GM19238 (cell line): ENCODE data around the gene AP4B1.

Experiments used
- DNase-seq: peaks from one replicate; pipeline ENCODE4 v3.0.0; 2011; ENCODE audit warnings: low spot score; ENCODE audit not compliant: insufficient read length

The AP4B1 gene

DNA sequence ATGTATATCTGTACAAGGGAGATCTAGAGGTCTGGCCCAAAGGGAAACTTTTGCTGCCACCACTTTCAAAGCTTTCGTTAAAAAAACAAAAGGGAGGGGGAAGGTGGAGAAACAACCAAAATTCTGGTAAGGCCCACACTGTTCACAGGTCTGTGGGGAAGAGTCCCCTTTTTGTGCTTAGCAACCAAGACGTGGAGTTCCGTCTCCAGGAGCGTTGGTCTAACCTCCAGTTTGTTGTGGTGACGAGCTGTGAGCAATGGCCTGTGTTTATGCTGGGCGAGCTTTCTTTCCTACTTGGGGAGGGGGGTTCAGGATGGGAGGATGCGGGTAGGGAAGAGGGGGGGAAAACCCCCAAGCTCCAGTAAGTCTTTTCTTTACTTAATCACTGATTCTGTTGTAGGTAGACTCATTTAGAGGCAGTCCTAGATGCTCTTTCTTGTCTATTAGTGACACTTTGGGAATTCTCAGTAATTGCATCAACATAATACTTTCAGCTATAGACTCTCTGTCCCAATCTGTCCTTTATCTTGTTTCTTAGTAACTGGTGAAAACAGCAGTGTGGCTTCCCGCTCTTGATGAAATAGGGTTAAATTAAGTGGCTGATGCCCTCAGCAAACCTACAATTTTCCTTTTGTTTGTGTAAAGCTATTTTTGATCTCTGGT, 26.0 kb upstream of the AP4B1 start:
- no peak for DNase-seq

DNA sequence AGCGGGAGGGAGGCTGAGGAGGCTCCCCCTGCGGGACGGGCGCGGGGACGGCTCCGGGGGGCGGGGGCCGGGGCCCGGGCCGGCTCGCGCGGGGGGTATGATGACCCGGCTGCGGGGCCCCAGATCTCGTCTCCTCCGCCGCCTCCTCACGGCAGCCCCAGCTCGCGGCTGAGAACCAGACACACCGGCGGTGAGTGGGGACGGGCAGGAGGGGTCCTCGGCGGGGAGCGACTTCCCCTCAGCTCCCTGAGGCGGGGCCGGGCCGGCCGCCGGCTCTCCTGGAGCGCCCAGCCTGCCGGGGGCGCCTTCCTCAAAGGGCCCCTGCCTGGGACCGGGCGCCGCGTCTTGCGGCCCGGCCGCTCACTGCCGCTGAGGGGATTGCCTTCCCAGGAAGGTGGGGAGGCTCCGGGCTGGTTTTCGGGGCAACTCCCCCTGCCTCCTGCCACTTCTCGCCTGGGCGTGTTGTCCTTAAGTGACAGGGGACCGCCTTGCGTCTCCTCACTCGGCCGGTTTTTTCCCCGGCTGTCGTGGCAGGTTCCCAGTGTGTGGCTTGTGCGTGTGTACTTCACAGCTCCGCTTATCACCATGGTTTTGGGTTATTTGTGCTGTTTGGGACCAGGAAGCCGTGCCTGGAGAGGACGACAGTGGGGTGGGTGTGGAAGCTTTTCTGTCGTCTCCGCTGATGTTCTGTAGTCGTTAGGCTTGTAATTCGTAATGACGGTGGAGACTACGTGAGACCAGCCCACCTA, 25.3 kb upstream of the AP4B1 start:
- peak; percentile 52 for DNase-seq

DNA sequence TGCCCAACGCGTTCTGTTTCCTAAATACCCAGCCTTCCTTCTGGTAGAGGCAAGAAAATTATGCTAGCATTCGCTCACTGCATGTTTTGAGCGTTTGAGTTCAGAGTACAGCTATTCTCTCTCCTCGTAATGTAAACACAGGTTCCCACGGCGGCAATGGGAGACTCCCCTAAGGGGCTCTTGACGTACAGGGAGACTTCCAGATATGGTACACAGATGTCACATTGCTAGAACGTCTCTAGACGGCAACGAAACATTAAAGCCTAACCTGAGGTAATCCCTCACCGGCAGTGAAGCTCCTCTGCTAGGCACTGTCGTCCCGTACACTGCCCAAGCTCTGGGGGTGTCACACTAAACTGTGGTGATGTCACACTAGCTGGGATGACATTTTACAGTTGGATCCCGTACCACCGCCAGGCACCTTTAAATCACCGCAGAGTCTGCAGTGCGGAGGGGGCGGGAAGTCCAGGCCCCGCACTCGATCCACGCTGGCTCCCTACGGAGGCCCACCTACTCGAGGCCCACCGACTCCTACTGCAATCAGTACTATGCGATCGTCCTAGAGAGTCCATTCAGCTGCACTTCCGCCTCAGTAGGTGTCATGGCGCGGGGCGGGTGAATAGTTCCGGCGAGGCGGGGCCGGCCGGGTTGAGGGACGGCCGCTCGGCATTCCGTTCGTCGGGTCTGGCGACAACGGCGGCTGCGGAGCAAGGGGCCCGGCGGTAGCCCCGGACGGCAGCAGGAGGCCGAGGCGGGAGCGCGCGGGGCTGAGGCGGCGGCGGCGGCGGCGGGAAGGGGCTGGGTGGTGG, 24.5 kb upstream of the AP4B1 start, which contains the start of gene HIPK1:
HIPK1 (plus strand) TSS at position 384 of the 809 bp plus-strand sequence.
- peak; percentile 76 for DNase-seq

DNA sequence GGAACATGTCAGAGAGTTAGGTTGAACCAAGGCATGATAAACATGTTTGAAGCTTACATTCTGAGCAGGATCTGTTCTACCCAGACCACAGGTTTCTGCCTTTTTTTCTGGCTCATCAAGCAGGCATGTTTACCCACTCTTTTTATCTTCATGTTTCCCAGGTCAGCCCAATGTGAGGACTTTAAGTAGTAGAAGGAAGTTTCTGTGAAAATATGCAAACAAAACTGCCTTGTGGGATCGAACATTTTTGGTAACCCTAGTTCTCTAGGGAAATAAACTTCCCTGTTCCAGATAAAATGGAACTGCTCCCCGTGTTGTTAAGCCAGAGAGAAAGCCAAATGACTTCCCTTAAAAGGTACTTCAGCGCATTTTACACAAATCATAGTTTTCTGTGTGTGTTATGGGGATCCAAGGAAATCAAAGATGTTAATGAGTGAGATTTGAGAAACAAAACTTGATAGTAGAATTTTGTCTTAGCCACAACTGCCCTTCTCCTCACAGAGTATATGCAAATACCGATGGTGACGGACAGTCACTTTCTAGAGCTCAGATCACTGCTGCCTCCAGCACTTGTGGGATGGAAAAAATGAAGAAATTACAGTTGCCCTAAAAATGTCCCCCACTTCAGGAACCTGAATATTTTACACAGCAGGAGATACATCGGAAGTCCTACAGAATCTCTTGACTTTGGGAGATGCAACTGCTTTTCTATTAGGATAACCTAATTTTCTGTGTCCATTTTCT, 23.8 kb upstream of the AP4B1 start:
- no peak for DNase-seq

DNA sequence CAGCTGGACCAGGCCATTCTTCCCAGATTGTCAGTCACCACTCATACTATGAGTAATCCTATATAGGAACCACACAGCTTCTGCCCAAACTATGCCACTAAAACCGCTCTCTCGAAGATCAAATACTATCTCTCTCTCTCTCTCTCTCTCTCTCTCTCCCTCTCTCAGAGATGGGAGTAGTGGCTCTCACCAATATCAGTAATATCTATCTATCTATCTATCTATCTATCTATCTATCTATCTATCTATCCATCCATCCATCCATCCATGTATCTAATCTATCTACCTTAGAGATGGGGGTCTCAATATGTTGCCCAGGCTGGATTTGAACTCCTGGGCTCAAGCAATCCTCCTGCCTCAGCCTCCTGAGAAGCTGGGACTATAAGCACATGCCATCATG, 19.9 kb upstream of the AP4B1 start:
- DNase-seq = no peak

DNA sequence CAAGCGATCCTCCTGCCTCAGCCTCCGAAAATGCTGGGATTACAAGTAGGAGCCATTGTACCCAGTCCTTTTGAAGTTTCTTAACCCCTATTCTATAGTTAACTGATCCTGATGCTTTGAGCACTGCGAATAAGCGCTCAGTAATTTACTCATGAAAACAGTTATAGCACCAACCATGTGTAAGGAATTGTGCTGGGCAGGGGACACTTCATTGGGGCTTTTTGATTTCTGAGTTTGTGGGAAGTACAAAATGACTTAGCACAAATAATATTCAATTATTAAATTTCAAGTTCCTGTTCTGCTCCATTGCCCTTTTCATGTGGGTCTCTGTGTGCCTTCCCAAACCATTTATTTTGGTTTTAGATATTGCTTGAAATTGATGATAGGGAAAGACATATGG, 18.4 kb upstream of the AP4B1 start:
- DNase-seq = no peak

DNA sequence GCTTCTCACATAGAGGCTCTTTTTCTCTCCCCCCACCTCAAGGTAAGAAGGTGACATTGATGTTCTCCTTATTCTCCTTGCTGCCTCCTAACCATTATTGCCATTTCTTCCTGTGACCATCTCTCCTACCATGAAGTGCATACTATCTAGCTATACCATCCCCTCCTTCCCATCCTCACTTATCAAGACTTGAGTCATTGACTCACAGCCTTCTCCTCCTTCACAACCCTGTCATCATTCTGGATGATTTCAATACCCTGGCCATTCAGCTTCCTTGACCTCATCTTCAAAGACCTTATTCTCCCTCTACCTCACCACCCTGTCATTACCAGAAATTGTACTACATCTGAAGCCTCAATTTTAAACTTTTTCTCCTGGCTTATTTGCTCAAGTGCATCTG, 13.6 kb upstream of the AP4B1 start:
- no peak for DNase-seq

DNA sequence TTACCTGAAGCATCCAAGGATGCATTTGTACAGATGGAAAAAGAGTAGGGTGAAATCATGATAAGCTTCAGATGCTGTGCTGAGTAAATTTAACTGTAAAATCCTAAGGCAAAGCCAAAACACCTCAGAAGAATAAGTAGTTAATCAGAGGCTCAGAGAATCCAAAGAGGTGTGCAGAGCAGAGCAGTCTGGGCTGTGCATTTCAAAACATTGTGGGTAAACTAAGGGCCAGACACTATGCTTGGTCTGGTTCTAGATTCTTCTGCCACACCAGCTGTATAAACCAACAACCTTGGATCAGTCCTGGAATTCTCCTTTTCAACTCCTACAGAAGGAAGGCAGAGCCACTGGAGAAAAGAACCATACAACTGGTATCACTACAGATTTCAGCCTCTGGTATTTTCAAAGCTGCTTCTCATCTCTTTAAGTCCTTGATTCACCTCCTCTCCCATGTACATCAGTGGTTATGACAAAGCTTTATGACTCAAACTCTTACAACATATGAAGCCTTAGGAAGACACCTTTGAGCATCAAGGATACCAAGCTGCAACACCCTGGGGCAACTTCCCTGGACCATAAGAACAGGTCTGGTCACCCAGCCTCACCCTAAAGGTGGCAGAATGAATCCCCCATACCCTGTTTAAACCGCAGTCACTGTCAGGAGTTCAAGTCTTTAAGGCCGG, 12.9 kb upstream of the AP4B1 start:
- DNase-seq = no peak

DNA sequence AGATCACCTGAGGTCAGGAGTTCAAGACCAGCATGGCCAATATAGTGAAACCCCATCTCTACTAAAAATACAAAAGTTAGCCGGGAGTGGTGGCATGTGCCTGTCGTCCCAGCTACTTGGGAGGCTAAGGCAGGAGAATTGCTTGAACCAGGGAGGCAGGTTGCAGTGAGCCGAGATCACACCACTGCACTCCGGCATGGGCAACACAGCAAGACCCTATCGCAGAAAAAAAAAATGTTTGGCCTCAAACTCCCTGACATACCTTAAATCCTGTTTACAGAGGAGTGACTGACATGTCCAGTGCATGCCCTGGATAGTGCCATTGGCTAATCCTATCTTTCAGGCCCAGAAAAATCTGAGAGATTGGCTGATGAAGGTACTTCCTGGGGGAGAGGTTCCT, 12.4 kb upstream of the AP4B1 start:
- no peak for DNase-seq

DNA sequence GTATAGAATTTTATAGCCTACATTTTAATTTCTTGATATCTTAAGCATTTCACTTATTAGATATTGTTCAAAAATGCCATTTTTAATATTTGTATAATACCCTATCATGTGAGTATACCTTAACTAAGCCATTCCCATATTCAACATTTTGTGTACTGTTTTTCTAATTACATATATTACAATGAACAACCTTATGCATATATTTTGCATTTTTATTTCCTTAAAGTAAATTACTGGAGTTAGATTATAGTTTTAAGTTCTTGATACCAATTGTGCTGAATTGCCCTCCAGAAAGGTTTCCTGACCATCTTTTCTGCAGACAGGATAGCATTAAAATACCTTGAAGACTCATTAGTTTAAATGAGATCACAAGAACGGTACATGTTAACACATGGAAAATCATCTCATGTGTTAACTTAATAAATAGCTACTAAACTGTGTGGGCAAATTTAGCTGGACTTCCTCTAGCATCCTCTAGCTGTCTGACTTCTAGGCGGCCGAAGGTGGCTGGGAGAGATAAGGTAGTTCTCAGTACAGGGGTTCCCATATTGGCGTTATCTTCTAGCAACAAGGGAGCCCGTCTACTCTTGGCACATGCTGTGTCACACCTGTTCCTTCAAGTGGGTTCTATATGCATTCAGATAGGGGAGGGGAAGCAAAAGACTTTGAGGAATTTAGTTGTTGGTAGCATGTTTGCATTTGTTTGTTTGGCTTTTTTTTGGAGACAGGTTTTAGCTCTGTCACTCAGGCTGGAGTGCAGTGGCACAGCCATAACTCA, 9.5 kb upstream of the AP4B1 start:
- DNase-seq = no peak

DNA sequence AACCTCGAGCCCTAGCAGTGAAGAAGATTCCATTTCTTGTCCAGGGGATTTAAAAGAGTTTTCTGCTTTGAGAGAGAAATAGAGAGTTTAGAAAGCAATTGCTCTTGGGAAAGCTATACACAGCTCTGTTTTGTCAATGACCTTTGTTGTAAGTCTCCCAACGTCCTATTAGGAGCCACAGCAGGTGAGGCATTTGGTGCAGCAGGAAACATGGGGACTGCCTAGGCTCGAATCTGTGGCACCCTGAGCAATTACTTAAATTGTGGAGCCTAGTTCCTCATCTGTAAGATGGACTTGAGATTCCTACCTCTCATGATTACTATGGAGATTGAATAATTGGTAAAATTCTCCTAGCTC, 8.7 kb upstream of the AP4B1 start:
- no peak for DNase-seq

DNA sequence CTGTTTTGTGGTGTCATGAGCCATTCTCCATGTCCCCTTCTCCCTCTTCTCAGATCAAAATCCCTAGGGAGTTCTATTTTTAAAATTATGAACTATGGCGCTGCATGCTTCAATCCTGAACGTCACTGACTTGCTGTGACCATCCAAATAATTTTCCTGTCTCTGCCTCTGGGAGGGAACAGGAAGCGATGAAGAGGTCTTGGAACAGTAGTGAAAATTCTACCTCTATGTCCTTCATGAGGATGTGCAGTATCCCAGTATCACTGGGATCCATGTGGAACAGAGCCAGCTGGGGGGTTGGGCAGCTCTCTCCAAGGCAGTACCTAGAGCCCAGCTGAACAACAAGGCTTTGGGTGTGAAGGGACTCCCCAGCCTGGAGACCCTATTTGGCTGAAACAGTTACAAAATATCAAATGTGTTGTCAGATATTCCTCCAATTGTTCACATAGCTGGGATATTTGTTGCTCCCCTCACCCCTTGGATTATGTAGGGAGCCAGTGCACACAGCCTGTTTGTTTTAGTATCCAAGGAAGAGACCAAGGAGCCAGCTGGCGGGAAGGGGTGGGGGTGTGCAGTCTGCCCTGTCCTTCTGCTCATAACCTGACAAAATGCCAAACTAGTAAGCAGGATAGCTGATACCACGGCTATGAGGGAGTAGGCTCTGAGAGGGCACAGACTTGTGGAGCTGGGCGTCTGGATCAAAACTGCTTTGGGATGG, 8.2 kb upstream of the AP4B1 start:
- DNase-seq = no peak

DNA sequence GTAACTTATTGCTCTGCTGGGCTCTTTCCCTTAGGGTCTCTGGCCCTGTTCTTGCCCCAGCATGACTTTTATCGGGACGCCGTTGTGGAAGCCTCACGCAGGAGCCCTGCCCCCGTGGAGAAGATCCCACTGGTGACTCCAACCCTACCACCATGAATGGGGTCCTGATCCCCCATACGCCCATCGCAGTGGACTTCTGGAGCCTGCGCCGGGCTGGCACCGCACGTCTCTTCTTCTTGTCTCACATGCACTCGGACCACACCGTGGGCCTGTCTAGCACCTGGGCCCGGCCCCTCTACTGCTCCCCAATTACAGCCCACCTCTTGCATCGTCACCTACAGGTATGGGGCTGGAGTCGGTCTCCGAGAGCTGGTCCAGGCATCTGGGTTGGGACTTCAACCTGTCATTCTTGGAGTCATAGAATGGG, 849 bp upstream of the AP4B1 start:
- no peak for DNase-seq

DNA sequence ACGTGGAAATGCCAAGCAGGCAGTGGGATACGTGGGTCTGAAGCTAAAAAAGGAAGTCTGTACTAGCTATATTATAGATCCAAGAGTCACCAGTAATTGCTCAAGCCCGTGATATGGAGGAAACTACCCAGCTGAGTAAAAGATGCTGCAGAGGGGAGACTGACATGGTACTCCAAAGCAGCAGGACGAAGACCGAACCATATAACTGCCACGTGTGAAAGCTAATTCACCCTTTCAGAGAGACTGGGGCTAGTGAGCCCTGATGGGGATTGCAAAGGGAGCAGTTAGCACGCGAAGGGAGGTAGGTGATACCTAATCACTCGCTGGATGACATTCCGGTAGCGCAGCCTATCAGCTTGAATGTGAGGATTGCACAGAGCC, 316 bp downstream of the AP4B1 start:
- DNase-seq = no peak

DNA sequence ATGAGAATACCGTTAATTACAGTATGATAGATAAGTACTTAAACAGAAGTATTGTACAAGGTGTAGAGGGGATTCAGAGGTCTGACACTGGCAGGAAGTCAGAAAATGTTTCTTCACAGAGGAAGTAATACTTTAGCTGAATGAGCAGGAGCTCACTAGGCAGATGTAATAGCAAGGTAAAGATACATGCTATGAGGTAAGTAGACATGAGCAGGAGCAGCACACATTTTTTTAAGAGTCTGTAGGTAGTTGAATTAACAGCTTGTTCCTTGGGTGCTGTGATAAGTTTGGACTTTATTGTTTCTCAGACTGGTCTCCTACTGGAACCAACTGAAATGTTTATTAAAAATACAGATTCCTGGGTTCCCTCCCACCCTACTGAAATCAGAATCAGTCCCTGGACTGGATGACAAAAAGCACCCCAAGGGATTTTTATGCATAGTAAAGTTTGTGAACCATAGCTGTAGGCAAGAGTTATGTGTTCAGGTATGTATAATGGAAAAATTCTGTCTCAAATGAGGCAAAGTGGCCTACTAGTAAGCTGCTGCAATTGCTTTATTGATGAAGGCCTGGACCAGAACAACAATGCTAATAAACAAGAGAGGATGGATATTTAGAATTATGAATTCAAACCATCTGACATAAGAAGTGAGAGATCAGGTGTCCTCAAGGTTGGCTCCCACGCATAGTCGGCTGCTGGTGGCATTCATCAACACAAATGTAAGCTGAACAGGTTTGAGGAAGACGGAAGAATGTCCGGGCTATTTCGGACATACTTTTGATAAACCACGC, 902 bp downstream of the AP4B1 start:
- no peak for DNase-seq

DNA sequence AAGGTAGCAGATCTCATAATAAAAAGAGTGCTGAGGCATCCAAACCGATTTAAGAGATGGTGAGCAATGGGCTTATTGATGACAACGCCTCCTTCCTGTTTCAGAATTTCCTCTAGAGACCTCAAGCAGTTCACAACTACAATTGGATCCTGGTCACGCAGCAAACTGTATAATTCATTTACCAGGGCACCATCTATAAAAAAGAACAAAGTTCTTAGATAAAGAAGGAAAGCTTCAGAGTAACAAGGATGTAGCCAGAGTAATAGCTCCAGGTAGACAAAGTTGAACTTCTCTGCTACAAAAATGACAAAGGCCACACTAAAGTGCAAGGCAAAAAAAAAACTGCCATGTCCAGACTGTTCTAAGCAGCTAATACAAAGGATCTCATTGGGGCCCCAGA, 3.4 kb downstream of the AP4B1 start:
- no peak for DNase-seq

DNA sequence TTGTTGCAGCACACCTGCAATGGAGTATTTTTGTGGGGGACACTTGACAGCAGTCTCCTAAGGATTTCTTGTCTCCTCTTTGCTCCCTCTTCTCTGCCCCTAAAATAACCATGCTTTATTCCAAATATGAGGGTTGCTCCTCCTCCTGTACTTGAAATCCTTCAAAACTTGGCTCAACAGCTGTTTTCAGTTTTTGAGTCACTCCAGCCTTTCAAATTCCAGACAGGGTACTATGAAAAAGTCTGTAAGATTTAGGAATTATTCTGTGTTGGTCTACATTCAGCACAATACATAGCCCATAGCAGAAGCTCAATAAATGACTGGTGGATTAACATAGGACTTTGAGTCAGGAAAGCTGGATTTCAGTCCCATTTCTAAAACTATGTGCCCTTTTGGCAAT, 5.5 kb downstream of the AP4B1 start:
- DNase-seq = no peak

DNA sequence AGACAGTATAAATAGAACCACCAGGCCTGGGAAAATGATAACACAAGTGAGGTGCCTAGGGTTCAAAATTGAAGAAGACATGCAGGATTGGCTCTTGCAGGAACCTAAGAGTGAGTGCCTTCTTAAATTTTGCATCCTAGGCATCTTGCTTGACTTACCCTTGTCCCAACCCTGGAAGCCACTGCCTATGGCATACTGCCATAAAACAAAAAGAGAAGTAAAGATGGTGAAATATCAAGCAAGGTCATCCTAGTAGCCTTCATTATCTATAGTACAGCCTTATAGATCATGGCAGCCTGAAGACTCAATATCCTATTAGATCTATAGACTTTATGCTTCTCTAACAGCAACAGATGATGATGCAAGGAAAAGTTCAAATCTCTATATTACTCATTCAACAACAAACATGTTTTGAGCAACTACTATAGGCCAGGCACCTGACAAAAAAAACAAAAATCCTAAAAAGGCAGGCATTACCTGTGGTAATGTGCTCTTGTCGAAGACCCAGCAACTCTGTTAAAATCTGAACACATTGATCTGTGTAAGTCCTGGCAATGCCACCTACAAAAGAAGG, 6.3 kb downstream of the AP4B1 start:
- DNase-seq = no peak

DNA sequence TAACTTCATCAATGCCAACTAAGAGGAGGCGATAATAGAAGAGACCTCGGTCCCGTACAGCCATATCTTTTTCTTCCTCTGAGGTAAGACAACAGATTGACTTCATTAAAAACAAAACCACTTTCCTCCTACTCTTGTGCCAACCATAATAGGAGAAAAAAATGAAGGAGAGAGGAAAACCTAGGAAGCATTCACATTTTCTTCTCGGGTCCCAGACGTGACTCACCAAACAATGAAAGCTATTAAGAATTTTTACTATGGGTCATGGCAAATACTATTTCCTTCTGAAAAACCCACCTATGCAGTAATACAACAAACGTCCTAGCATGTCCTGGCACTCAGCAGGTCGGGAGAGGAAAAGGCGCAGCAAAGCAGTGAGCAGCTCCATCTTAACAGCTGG, 8.6 kb downstream of the AP4B1 start:
- DNase-seq = no peak
